ENCODE results near the gene PKP2. TPM values are rescaled to one million over a fixed set of nuclear protein-coding genes. Genes with fewer than 3 reads are reported as not detected.

Gene PKP2
- total and polyA plus RNA-seq, 2 of the 8 experiments (the other 6 are each of a cell fraction or from before 2014, with no cell fraction given) = 9.6 to 44.8 TPM

DNA sequence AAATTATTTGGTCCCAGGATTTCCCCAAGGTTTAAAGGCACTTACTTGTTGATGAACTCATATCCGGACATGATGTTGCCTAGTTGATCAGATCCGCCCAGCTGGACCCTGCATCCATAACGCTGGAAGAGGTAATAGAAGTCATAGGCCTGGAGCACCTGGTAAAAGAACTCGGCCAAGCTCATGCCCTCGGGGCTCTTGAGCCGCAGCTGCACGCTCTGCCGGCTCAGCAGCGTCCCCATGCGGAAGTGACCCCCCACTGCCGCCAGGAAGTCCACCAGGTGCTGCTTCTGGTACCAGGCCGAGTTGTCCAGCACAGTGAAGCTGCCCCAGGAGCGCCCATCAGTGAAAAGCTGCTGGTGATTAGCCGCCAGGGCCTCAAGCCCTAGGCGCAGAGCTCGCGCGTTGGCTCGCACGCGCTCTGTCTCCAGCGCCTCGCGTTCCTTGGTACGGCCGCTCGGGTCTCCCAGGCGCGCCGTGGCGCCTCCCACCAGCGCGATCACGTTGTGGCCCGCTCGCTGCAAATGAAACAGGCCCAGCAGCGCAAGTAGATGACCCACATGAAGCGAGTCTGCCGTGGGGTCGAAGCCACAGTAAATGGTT is 141.4 kb downstream of the PKP2 start:
- H3K4ac ChIP-seq (replicated peaks; ENCODE audit: insufficient read length, low read depth, low read length) = peak overlapping the region; percentile 92
- CTCF ChIA-PET (ENCODE audit: partially characterized antibody) = interaction anchor here (0.6 to 4.1 kb wide), 43 partner anchors 8 to 672 kb away, joined by 3 to 54 read pairs (median 4); partner anchors contain the start of gene PKP2
- TF ChIP-seq POLR2AphosphoS5 (IDR thresholded peaks at IDR 0.05; ENCODE audit: low read depth, low read length) (peak; percentile 86), RNF2 (IDR thresholded peaks at IDR 0.05; ENCODE audit: borderline replicate concordance, low read depth, low read length, missing control alignments, poor library complexity, severe bottlenecking) (no peak), FOSL1 (IDR thresholded peaks at IDR 0.05; ENCODE audit: insufficient read depth, low read depth, low read length) (no peak), CHD1 (IDR thresholded peaks at IDR 0.05; ENCODE audit: low read depth, low read length) (no peak), SP4 (IDR thresholded peaks at IDR 0.05; ENCODE audit: low read length) (no peak), TAF1 (IDR thresholded peaks at IDR 0.05; ENCODE audit: low read depth, low read length) (no peak), KDM5A (IDR thresholded peaks at IDR 0.05; ENCODE audit: low read length) (peak; percentile 80)
- TF ChIP-seq, protein P1, sequence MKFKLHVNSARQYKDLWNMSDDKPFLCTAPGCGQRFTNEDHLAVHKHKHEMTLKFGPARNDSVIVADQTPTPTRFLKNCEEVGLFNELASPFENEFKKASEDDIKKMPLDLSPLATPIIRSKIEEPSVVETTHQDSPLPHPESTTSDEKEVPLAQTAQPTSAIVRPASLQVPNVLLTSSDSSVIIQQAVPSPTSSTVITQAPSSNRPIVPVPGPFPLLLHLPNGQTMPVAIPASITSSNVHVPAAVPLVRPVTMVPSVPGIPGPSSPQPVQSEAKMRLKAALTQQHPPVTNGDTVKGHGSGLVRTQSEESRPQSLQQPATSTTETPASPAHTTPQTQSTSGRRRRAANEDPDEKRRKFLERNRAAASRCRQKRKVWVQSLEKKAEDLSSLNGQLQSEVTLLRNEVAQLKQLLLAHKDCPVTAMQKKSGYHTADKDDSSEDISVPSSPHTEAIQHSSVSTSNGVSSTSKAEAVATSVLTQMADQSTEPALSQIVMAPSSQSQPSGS (IDR thresholded peaks at IDR 0.05; ENCODE audit: low read length) = no peak
- TF ChIP-seq, protein P2, sequence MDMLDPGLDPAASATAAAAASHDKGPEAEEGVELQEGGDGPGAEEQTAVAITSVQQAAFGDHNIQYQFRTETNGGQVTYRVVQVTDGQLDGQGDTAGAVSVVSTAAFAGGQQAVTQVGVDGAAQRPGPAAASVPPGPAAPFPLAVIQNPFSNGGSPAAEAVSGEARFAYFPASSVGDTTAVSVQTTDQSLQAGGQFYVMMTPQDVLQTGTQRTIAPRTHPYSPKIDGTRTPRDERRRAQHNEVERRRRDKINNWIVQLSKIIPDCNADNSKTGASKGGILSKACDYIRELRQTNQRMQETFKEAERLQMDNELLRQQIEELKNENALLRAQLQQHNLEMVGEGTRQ (IDR thresholded peaks at IDR 0.05; ENCODE audit: low read length) = no peak

More for the DNA sequence above, 141.4 kb downstream of the PKP2 start:
- H2BK120ac ChIP-seq (replicated peaks; ENCODE audit: low read depth, low read length) = peak overlapping the region; percentile 30
- peak overlapping the region; percentile 97 for H2BK5ac ChIP-seq (ENCODE audit: low read depth, low read length)
- peak overlapping the region; percentile 100; the same call in 1 of the 2 replicates for H4K8ac ChIP-seq (ENCODE audit: extremely low read depth, insufficient read depth, low read length)
- H2AFZ ChIP-seq (ENCODE audit: low read length) = peak overlapping the region; percentile 92
- H3K4me1 ChIP-seq (replicated peaks in 1 of 4; ENCODE audit: control insufficient read depth in 3 of 4, insufficient read depth in 4 of 4, low read length in 3 of 4) = peaks cover 0 to 3% (median 1%) of the 10 kb centered on the region in 4 experiments; a peak in 2 of 7 replicates
- H4K91ac ChIP-seq (replicated peaks; ENCODE audit: insufficient read length, low read length) = peak overlapping the region; percentile 84
- peak overlapping the region; percentile 81 to 98 (median 92) for H3K9ac ChIP-seq (replicated peaks in 1 of 4; ENCODE audit: extremely low read depth in 1 of 4, low read depth in 3 of 4, low read length in 3 of 4)
- peak overlapping the region; percentile 92 for H3K27ac ChIP-seq (ENCODE audit: low read depth, low read length)
- peak overlapping the region; percentile 20 to 97 for H3K4me2 ChIP-seq (ENCODE audit: insufficient read depth in 1 of 2, low read depth in 2 of 2, low read length in 2 of 2)
- WGBS, 2 experiments (ENCODE audit: extremely low coverage in 1 of 2, insufficient coverage in 1 of 2, insufficient read length in 1 of 2, insufficient replicate concordance in 2 of 2, low coverage in 1 of 2, low lambda C conversion rate in 2 of 2, missing lambda C conversion rate in 1 of 2) = 1% methylated on average over 40 of the region's 40 CpGs; no CpG with 5 or more reads in 1 of the 2 experiments
- no peak for FAIRE-seq
- H3K79me1 ChIP-seq (ENCODE audit: low read depth, low read length) = no peaks in the 10 kb centered on the region
- peaks cover 4% of the 10 kb centered on the region for H3K23me2 ChIP-seq (ENCODE audit: low read depth, low read length)
- H3K79me2 ChIP-seq (ENCODE audit: control insufficient read depth in 1 of 2, insufficient read depth in 2 of 2, low read length in 2 of 2) = peaks cover 0 to 24% of the 10 kb centered on the region in 2 experiments; a peak in 2 of 4 replicates
- peak overlapping the region; percentile 96 for H4K5ac ChIP-seq (ENCODE audit: insufficient read length, low read depth, low read length)
- peak overlapping the region; percentile 56; the same call in 1 of the 2 replicates for H2BK12ac ChIP-seq (ENCODE audit: low read depth, low read length)
- H3K9me3 ChIP-seq (ENCODE audit: insufficient read depth in 2 of 2, low read depth in 1 of 2, low read length in 1 of 2) = no peaks in the 10 kb centered on the region
- no peak overlapping the region for H3K14ac ChIP-seq (ENCODE audit: insufficient read length)
- no peaks in the 10 kb centered on the region; a peak in 1 of 7 replicates for H3K27me3 ChIP-seq (replicated peaks in 1 of 4; ENCODE audit: control insufficient read depth in 3 of 4, extremely low read depth in 1 of 4, insufficient read depth in 3 of 4, low read length in 3 of 4)
- peak overlapping the region; percentile 77 to 100 (median 98) for H3K4me3 ChIP-seq (ENCODE audit: extremely low read depth in 1 of 4, insufficient read depth in 2 of 4, low read depth in 3 of 4, low read length in 4 of 4)
- peaks cover 3 to 31% (median 21%) of the 10 kb centered on the region in 4 experiments for H3K36me3 ChIP-seq (ENCODE audit: control insufficient read depth in 2 of 4, insufficient read depth in 4 of 4, low read length in 3 of 4)
- POLR2A ChIA-PET (ENCODE audit: partially characterized antibody) = interaction anchor here (0.6 to 3.9 kb wide), 37 partner anchors 9 to 1268 kb away, joined by 3 to 22 read pairs (median 4); partner anchors contain the start of genes ETFBKMT and PKP2
- peak overlapping the region; percentile 87 for H3K56ac ChIP-seq (replicated peaks; ENCODE audit: insufficient read length, low read depth, low read length)
- H2BK15ac ChIP-seq (ENCODE audit: low read length) = peak overlapping the region; percentile 36; the same call in 1 of the 2 replicates
- H3K18ac ChIP-seq (ENCODE audit: extremely low read depth, low read length) = peak overlapping the region; percentile 84
- DNase-seq (ENCODE audit: low read depth in 1 of 2, low spot score in 2 of 2) = peak; percentile 83 to 92
- no peak overlapping the region for H2BK20ac ChIP-seq (ENCODE audit: low read length)
- no peak overlapping the region for H3K23ac ChIP-seq (ENCODE audit: insufficient read length)
- no peak overlapping the region for H2AK5ac ChIP-seq (ENCODE audit: low read depth, low read length)
- H4K20me1 ChIP-seq (replicated peaks in 1 of 2; ENCODE audit: control insufficient read depth in 1 of 2, insufficient read depth in 2 of 2, low read length in 2 of 2) = no peaks in the 10 kb centered on the region
